ENCODE measurements around the gene ARHGAP9. TPM values are rescaled to one million over a fixed set of nuclear protein-coding genes. Genes with fewer than 3 reads are reported as not detected.

ARHGAP9 gene
- total RNA-seq, 4 donors from 2014 or later, result 5.2 to 40.5 (median 11.6) TPM

DNA sequence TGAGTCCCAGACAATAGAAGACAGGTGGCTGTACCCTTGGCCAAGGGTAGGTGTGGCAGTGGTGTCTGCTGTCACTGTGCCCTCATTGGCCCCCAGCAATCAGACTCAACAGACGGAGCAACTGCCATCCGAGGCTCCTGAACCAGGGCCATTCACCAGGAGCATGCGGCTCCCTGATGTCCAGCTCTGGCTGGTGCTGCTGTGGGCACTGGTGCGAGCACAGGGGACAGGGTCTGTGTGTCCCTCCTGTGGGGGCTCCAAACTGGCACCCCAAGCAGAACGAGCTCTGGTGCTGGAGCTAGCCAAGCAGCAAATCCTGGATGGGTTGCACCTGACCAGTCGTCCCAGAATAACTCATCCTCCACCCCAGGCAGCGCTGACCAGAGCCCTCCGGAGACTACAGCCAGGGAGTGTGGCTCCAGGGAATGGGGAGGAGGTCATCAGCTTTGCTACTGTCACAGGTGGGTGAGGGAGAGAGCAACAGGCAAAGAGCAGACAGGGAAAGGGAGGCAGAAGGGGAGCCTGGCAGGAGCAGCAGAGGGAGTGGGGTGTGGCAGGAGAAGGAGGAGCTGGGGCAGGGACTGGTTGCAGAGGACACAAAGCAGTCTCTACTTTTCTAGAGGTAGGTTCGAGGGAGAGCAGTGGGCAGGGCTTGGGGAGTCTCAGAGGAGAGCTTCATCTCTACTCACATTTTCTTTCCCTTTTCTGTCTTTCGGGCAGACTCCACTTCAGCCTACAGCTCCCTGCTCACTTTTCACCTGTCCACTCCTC, 24.1 kb downstream of the ARHGAP9 start:
- no peak for DNase-seq (ENCODE audit: low spot score in 2 of 2)
- Histone ChIP-seq H3K27me3 (peaks cover 0 to 6% of the 10 kb centered on the region in 2 donors), H3K36me3 (no peaks in the 10 kb centered on the region), H3K4me1 (peaks cover 0 to 27% (median 12%) of the 10 kb centered on the region in 4 donors), H3K4me3 (no peak overlapping the region), H3K9me3 (no peaks in the 10 kb centered on the region), H3K27ac (no peak overlapping the region)
- 49 to 54% methylated on average over 7 to 10 of the region's 10 CpGs for whole genome bisulfite sequencing, 2 donors
- no peak for TF ChIP-seq POLR2A (IDR thresholded peaks at IDR 0.05)
- no peak for TF ChIP-seq EP300 (IDR thresholded peaks at IDR 0.05)
- TF ChIP-seq, protein P1, sequence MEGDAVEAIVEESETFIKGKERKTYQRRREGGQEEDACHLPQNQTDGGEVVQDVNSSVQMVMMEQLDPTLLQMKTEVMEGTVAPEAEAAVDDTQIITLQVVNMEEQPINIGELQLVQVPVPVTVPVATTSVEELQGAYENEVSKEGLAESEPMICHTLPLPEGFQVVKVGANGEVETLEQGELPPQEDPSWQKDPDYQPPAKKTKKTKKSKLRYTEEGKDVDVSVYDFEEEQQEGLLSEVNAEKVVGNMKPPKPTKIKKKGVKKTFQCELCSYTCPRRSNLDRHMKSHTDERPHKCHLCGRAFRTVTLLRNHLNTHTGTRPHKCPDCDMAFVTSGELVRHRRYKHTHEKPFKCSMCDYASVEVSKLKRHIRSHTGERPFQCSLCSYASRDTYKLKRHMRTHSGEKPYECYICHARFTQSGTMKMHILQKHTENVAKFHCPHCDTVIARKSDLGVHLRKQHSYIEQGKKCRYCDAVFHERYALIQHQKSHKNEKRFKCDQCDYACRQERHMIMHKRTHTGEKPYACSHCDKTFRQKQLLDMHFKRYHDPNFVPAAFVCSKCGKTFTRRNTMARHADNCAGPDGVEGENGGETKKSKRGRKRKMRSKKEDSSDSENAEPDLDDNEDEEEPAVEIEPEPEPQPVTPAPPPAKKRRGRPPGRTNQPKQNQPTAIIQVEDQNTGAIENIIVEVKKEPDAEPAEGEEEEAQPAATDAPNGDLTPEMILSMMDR (IDR thresholded peaks at IDR 0.05), result no peak

DNA sequence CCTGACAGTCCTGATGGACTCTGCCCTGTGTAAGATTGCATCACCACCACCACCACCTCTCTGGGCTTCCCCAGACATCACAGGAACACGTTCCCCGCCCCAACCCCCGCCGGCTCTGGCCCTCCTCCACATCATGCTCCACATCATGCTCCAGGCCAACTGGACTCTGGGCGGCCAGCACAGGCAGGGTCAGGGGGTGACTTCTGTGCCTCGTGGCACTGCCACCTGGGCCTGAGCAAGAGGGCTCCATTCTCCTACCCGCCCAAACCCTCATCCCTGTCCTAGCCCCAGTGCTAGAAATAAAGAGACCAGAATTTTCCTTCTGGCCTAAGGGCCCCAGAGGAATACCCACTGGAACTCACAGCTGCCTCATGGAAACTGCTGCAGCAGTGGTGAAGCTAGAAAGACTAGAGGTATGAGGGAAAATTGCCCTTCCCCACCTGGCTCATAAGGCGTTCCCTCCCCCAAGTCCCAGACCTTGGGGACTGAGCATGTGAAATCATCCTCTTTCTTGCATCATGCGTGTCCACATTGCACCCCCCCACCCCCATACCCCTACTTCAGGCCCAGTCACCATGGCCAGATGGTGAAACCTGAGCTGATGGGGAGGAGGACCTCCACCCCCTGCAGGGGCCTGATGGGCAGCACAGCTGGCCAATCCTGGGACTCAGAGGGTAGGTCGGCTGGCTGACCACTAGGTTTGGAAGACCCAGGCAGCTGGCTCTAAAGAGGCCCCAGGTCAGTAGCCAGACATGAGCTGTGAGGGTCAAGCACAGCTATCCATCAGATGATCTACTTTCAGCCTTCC, 24.9 kb downstream of the ARHGAP9 start, which contains the start of gene INHBE:
Gene INHBE, plus strand, starts transcription at position 742 of the 808 bp plus-strand sequence. CDS start 230 bp downstream, outside the sequence.
- peaks cover 0 to 19% (median 6%) of the 10 kb centered on the region in 4 donors for H3K4me1 ChIP-seq
- no peaks in the 10 kb centered on the region for H3K9me3 ChIP-seq
- no peak for TF ChIP-seq EP300 (IDR thresholded peaks at IDR 0.05)
- TF ChIP-seq, protein P1 (IDR thresholded peaks at IDR 0.05), result no peak
- TF ChIP-seq POLR2A (IDR thresholded peaks at IDR 0.05), result no peak
- H3K36me3 ChIP-seq, result no peaks in the 10 kb centered on the region
- H3K4me3 ChIP-seq, result no peak within 1 kb of the TSS
- 43 to 54% methylated on average over 9 to 10 of the region's 10 CpGs for WGBS, 2 donors
- DNase-seq (ENCODE audit: low spot score in 2 of 2), result no peak
- no peak within 1 kb of the TSS for H3K27ac ChIP-seq
- peaks cover 0 to 6% of the 10 kb centered on the region in 2 donors for H3K27me3 ChIP-seq

DNA sequence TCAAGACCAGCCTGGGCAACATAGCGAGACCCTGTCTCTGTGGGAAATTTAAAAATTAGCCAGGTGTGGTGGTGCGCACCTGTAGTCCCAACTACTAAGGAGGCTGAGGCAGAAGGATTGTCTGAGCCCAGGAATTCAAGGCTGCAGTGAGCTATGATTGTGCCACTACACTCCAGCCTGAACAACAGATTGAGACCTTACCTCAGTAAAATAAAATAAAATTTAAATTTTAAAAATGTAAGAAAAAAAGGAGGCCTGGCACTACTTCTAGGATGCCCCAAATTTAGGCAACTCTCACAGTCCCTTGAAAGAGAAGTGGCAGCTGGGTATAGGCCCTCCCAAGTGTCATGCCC, 25.5 kb downstream of the ARHGAP9 start:
- Histone ChIP-seq H3K4me1 (peaks cover 0 to 19% (median 6%) of the 10 kb centered on the region in 4 donors), H3K27ac (no peak overlapping the region), H3K36me3 (no peaks in the 10 kb centered on the region), H3K27me3 (peaks cover 0 to 6% of the 10 kb centered on the region in 2 donors), H3K9me3 (no peaks in the 10 kb centered on the region), H3K4me3 (no peak overlapping the region)
- DNase-seq (ENCODE audit: low spot score in 2 of 2), result no peak
- TF ChIP-seq, protein P1 (IDR thresholded peaks at IDR 0.05), result no peak
- TF ChIP-seq POLR2A (IDR thresholded peaks at IDR 0.05) (no peak), EP300 (IDR thresholded peaks at IDR 0.05) (no peak)
- 94 to 97% methylated on average over 2 of the region's 2 CpGs for WGBS, 2 donors

DNA sequence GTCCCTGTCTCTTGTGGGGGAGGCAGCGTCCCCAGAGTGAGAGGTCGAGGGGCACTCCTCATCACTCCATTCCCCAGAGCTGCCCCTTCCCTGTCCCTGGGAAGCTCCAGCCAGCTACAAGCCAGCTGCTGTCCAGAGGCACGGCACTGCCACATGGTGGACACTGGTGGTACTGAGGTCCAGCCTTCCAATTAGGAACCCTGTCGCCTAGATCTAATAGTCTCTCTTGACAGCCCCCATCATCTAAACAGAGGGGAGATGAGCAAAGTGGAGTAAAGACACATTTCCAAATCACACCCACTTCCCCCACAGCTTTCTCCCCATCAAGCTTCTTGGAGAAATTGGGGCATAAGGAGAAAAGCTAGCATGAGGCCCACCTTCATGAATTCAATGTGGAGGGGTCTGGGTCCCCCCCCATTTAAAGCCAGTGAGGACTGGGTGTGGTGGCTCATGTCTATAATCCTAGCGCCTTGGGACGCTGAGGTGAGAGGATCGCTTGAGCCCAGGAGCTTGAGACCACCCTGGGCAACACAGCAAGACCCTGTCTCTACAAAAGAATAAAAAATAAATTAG, 26.6 kb downstream of the ARHGAP9 start:
- peak; percentile 68 to 88 for DNase-seq (ENCODE audit: low spot score in 2 of 2)
- Histone ChIP-seq H3K27me3 (peaks cover 0 to 6% of the 10 kb centered on the region in 2 donors), H3K27ac (peak overlapping the region in 1 of 4 donors; percentile 38), H3K9me3 (no peaks in the 10 kb centered on the region), H3K4me1 (peaks cover 0 to 9% (median 2%) of the 10 kb centered on the region in 4 donors), H3K4me3 (no peak overlapping the region), H3K36me3 (no peaks in the 10 kb centered on the region)
- TF ChIP-seq, protein P1 (IDR thresholded peaks at IDR 0.05), result peak; percentile 86 to 93 (median 89)
- no peak for TF ChIP-seq EP300 (IDR thresholded peaks at IDR 0.05)
- whole genome bisulfite sequencing, 2 donors, result 22 to 27% methylated on average over 7 of the region's 7 CpGs

Measured in tibial nerve (tissue), 4 donors.